Neural cell (in vitro differentiated cells): Measurements from ENCODE around the gene METTL6. TPM values are rescaled to one million over a fixed set of nuclear protein-coding genes. Genes with fewer than 3 reads are reported as not detected.

Source experiments
- H2AFZ ChIP-seq: fragments of 200-600, 300-800 bp; sonication (generic), shearing (Covaris generic); 2 replicates; pipeline ENCODE4 v1.6.0; 2014; ENCODE audit warnings: low read depth, mild to moderate bottlenecking, antibody characterized with exemption, low read length, moderate library complexity
- H3F3A ChIP-seq: fragments of 200-600 bp; shearing (Covaris generic); 2 replicates; pipeline ENCODE4 v1.6.1; 2016; ENCODE audit warnings: mild to moderate bottlenecking, moderate library complexity, mixed read lengths, antibody characterized with exemption, low read length; ENCODE audit not compliant: insufficient read depth, poor library complexity, severe bottlenecking
- H3K27ac ChIP-seq: fragments of 200-600, 300-800 bp; sonication (generic), shearing (Covaris generic); 2 replicates; pipeline ENCODE4 v1.5.1; 2014; ENCODE audit warnings: mild to moderate bottlenecking, low read length, moderate library complexity
- H3K27me3 ChIP-seq: fragments of 300-800, 200-600 bp; sonication (generic), shearing (Covaris generic); 2 replicates; pipeline ENCODE4 v1.6.0; 2014; ENCODE audit warnings: mild to moderate bottlenecking, low read depth, low read length, moderate library complexity; ENCODE audit not compliant: insufficient read depth
- H3K36me3 ChIP-seq: fragments of 300-800, 200-600 bp; sonication (generic), shearing (Covaris generic); 2 replicates; pipeline ENCODE4 v1.5.1; 2014; ENCODE audit warnings: mild to moderate bottlenecking, antibody characterized with exemption, low read length, moderate library complexity; ENCODE audit not compliant: insufficient read depth
- H3K4me2 ChIP-seq: fragments of 300-800, 200-600 bp; sonication (generic), shearing (Covaris generic); 2 replicates; pipeline ENCODE4 v1.6.0; 2014; ENCODE audit warnings: mild to moderate bottlenecking, low read length
- H3K4me3 ChIP-seq: fragments of 300-800, 200-600 bp; sonication (generic), shearing (Covaris generic); 2 replicates; pipeline ENCODE4 v1.5.1; 2014; ENCODE audit warnings: mild to moderate bottlenecking, low read length, moderate library complexity
- H3K79me2 ChIP-seq: fragments of 200-600 bp; shearing (Covaris generic); replicated peaks from 2 replicates; pipeline ENCODE4 v1.6.0; 2014; ENCODE audit warnings: mild to moderate bottlenecking, low read length, moderate library complexity; ENCODE audit not compliant: insufficient read depth
- H3K9ac ChIP-seq: fragments of 300-800, 200-600 bp; sonication (generic), shearing (Covaris generic); 2 replicates; pipeline ENCODE4 v1.6.1; 2016; ENCODE audit warnings: mild to moderate bottlenecking, low read length, mixed read lengths
- H3K9me2 ChIP-seq: fragments of 200-600 bp; shearing (Covaris generic); 2 replicates; pipeline ENCODE4 v1.6.1; 2016; ENCODE audit warnings: mild to moderate bottlenecking, low read length, mixed read lengths; ENCODE audit not compliant: insufficient read depth
- H3K9me3 ChIP-seq: fragments of 200-600, 300-800 bp; sonication (generic), shearing (Covaris generic); 2 replicates; pipeline ENCODE4 v1.6.1; 2016; ENCODE audit warnings: mild to moderate bottlenecking, mixed run types, low read length, moderate library complexity, mixed read lengths
- H4K20me1 ChIP-seq: fragments of 200-600 bp; shearing (Covaris generic); 2 replicates; pipeline ENCODE4 v1.6.1; 2016; ENCODE audit warnings: mild to moderate bottlenecking, mixed run types; ENCODE audit not compliant: insufficient read depth
- CTCF ChIP-seq: fragments of 450-650 bp; IDR thresholded peaks from 2 replicates; pipeline ENCODE4 v1.5.1; 2014; ENCODE audit warnings: antibody characterized with exemption, mild to moderate bottlenecking, moderate library complexity; ENCODE audit not compliant: poor library complexity, severe bottlenecking
- EP300 ChIP-seq: fragments of 450-650 bp; conservative IDR thresholded peaks from 2 replicates; pipeline ENCODE4 v1.6.1; 2014; ENCODE audit warnings: antibody characterized with exemption, mild to moderate bottlenecking, moderate library complexity; ENCODE audit not compliant: poor library complexity, severe bottlenecking
- EZH2 ChIP-seq: fragments of 200-600, 300-800 bp; shearing (Covaris generic), sonication (generic); IDR thresholded peaks from 2 replicates; pipeline ENCODE4 v1.6.1; 2014; ENCODE audit warnings: antibody characterized with exemption, low read length, borderline replicate concordance, mild to moderate bottlenecking; ENCODE audit not compliant: insufficient read depth, poor library complexity, severe bottlenecking
- MXI1 ChIP-seq: fragments of 450-650 bp; conservative IDR thresholded peaks from 2 replicates; pipeline ENCODE4 v1.6.1; 2014; ENCODE audit warnings: antibody characterized with exemption, mild to moderate bottlenecking; ENCODE audit not compliant: poor library complexity, severe bottlenecking
- POLR2AphosphoS5 ChIP-seq: IDR thresholded peaks from 2 replicates; pipeline ENCODE4 v1.6.1; 2012
- RAD21 ChIP-seq: fragments of 450-650 bp; conservative IDR thresholded peaks from 2 replicates; pipeline ENCODE4 v1.6.1; 2014; ENCODE audit warnings: antibody characterized with exemption, mild to moderate bottlenecking, moderate library complexity
- REST ChIP-seq: IDR thresholded peaks from 2 replicates; pipeline ENCODE4 v1.6.1; 2012; ENCODE audit warnings: borderline replicate concordance
- SMC3 ChIP-seq: fragments of 450-650 bp; conservative IDR thresholded peaks from 2 replicates; pipeline ENCODE4 v1.6.1; 2014; ENCODE audit warnings: antibody characterized with exemption, mild to moderate bottlenecking, moderate library complexity; ENCODE audit not compliant: poor library complexity
- TAF1 ChIP-seq: IDR thresholded peaks from 2 replicates; pipeline ENCODE4 v1.6.1; 2012; ENCODE audit warnings: low read depth
- polyA plus RNA-seq: library from polyadenylated mRNA; depleted of rRNA; stranded (reverse); fragments of >200 nt; gene quantifications from 2 replicates; pipeline ENCODE4 v1.2.3, GENCODE V29; 2014

METTL6 gene
- polyA plus RNA-seq, 1 donor from 2014 or later = 60.8 TPM

- Histone ChIP-seq H3K4me3 (no peak overlapping the region), H3K4me2 (no peak overlapping the region), H3K27ac (no peak overlapping the region), H4K20me1 (no peaks in the 10 kb centered on the region), H2AFZ (no peak overlapping the region), H3K79me2 (no peaks in the 10 kb centered on the region), H3K9me3 (no peaks in the 10 kb centered on the region), H3K9ac (no peak overlapping the region), H3K9me2 (no peaks in the 10 kb centered on the region), H3F3A (no peaks in the 10 kb centered on the region), H3K36me3 (no peaks in the 10 kb centered on the region), H3K27me3 (no peaks in the 10 kb centered on the region)
- TF ChIP-seq MXI1 = no peak
- TF ChIP-seq TAF1 = no peak
- TF ChIP-seq REST = no peak
- no peak for TF ChIP-seq EZH2
- no peak for TF ChIP-seq EP300
- TF ChIP-seq SMC3 = no peak
- TF ChIP-seq RAD21 = no peak
These were observed 35.1 kb upstream of the METTL6 start for GRCh38 chr3:15462451-15462850.

- TF ChIP-seq RAD21 (no peak), MXI1 (no peak), POLR2AphosphoS5 (no peak), REST (no peak), SMC3 (no peak), TAF1 (no peak), CTCF (no peak), EZH2 (no peak), EP300 (no peak)
- no peaks in the 10 kb centered on the region for H3K9me3 ChIP-seq
These were observed 33.7 kb upstream of the METTL6 start for GRCh38 chr3:15460891-15461531.

More at GRCh38 chr3:15460891-15461531, 33.7 kb upstream of the METTL6 start:
- H3K9ac ChIP-seq = no peak overlapping the region
- no peaks in the 10 kb centered on the region for H4K20me1 ChIP-seq
- no peaks in the 10 kb centered on the region for H3K36me3 ChIP-seq
- no peaks in the 10 kb centered on the region for H3F3A ChIP-seq
- H3K79me2 ChIP-seq = no peaks in the 10 kb centered on the region
- H3K4me2 ChIP-seq = no peak overlapping the region
- H3K9me2 ChIP-seq = no peaks in the 10 kb centered on the region
- no peaks in the 10 kb centered on the region for H3K27me3 ChIP-seq
- no peak overlapping the region for H3K27ac ChIP-seq
- no peak overlapping the region for H3K4me3 ChIP-seq
- H2AFZ ChIP-seq = no peak overlapping the region
